Measurements from ENCODE around the gene NTMT1.

The NTMT1 gene

DNA sequence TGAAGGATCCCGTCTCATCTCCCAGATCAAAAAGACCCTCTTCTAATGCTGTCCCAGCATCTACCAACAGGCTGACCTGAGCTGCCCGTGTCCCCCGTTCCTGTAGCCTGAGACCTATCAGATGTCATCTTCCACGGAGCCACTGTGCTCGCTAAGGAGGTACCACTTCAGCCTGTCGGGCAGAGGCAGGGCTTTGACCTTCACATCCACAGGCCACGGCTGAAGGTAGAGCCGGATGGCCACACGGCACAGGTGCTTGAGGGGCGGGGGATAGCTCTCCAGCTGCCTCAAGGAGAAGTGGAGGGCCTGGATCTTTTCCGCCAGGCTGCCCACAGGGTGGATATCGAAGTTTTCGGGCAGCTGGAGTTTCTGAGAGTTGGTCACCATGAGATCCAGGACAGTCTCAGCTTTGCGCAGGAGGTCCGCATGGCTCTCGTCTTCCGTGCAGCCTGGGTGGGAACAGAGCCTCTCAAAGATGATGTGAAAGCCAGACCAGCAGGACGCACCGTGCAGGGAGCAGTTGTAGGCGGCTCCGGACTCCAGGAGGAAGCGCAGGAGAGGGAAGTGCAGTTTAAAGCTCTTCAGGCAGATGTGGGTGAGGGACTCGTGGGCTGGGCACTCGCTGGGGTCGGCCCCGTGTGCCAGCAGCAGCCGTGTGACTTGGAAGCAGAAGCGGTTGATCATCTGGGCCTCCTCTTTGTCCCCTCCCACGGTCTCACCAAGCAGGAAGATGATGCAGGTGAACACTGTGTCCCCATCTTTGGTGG is 11.9 kb downstream of the NTMT1 start:
- no peak for DNase-seq

DNA sequence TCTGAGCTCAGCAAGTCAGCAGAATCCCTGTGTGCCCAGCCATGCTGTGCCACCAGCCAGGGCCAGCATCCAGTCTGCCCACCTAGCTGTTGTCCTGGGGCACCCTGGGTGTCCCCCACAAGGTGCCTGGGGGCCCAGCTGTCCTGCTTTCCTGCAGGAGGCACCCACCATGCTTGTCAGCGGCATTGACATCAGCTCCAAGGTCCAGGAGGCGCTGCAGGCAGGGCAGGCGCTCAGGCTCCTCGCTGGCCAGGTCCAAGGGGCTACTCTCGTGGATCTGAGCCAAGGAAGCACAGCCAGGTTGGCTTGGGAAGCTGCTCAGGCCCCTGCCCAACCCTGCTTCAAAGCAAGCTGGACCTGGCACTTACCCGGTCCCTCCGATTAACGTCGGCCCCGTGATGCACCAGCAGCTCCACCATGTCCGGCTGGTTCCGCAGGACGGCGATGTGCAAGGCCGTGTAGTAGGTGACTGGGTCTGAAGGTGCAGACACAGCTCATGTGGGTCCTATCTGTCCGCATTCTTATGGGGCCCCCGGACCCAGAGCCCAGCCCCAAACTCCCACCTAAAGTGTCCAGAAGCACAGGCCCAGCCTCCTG is 13.2 kb downstream of the NTMT1 start:
- DNase-seq: no peak

DNA sequence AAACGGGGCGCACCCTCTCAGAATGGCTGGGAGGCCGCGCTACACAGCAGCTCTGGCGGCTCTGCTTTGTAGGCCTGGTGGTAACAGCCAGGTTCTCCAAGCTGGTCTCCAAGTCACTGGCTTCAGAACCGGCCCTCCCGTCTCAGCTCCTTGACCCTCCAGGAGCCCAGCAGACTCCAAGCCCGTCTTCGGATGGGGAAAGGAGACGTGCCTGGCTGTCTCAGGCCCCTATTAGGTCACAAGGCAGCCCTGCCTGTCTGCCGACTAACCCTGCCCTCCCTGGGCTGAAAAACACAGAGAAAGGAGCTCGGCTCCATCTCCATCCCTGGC is 13.8 kb downstream of the NTMT1 start:
- no peak for DNase-seq

DNA sequence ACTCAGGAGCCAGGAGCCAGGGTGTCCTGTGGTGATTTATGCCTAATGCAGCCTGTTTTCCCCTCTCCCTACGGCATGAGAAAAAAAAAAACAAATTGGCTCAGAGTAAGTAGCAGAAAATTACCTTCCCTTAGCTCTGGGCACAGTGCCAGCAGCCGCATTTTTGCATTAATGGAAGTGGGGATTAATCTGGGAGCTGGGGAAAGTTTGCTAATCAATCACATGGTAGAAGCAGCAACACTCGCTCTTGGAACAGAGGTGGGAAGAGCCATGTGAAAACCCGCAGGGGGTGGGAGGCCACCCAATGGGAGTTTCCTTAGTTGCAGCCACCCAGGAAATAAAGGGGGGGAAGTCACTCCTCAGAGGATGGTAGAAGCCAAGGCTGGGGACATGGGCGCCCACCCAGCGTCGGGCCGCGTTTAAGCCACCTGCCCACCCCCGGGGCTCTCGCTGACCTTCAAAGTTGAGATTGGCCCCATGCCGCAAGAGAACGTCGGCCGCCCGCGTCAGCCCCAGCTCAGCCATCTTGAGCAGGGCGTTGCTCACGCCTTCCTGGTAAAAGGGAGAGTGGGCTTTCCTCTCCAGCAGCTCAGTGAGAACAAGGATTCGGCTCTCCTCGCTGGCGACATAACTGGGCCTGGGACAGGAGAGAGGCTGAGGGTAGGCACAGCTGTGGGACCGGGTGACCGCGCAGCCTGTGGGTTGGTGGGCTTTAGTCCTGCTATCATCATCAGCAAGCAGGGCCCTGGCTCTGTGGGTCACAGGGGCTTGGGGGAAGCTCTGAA is 14.3 kb downstream of the NTMT1 start:
- DNase-seq: no peak

DNA sequence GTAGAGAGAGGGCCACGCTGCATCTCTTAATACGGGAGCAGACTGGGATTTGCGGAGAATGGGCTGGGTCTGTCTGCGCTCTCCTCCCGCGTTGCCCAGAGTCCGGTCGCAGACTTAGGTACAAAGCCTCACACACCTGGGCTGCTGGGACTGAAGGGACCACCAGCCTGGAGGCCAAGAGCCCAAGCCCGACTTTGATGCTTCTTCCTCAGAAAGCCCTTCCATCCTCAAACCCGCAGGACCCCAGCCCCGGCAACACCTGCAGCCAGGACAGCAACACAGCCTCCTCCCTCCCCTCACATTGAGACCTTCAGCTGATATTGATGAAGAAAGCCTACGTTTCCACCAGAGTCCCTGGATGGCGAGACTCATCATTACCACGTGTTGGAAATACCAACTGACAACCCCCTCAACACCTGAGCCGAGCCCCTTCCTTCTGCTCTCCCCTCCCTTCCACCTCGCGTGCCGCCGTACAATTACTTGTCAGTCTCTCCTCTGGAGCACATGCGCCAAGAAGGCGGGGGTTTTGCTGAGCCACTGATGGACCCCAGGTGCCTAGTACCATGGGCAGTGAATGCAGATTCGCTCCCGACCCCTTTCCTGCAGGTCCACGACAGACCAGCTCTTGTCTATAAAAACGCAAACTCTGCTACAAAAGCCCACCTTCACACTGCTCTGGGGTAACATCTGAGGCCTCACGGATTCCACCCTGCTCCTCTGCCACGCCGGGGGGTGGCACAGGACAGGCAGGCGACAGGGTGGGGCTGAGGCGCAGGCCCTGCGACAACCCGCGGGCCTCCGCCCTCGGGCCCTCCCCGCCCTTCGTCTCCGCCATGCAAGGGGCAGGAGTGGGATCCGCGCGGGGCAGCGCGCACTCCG is 15.1 kb downstream of the NTMT1 start:
- no peak for DNase-seq

DNA sequence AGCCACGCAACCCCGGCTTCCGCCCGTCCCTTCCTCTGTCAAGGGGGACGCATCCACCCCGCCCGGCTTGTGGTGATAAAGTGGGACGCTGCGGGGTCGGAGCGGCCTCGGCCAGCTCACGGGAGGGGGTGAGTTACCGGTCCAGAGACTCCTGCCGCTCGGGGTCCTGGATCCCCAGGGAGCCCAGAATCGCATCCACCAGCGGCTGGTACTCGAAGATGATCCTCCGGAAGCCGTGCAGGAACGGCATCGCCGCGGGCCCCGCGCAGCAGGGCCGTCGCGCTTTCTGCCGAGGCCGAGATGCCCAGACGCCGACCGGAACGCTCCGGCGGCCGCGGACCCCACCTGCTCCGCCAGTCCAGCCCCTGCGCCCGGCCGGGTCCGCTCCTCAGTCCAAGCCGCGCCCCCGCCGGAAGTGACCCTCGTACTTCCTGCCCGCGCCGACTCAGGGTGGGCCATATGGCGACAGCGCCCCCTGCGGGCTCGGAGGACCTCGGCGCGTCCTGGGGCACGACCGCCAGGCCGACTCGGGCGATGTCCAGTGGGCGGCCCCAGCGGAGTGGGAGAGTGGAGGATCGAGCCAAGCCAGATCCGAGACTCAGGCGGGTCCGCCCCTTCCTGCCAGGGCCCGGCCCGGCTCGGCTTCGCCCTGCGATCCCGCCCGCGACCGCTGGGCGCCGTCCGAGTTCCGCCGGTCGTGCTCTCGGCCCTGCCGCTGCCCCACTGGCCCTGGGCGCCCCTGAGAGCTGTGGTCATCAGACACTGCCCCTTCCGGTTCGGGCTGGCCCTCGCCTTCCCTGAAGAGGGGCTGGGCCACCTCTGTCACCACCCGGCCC is 16.0 kb downstream of the NTMT1 start, which contains the start of gene ASB6:
ASB6 (minus strand) TSS at position 402 of the 836 bp plus-strand sequence; CDS start at position 250, 152 bp downstream.
- DNase-seq: peak; percentile 88

DNA sequence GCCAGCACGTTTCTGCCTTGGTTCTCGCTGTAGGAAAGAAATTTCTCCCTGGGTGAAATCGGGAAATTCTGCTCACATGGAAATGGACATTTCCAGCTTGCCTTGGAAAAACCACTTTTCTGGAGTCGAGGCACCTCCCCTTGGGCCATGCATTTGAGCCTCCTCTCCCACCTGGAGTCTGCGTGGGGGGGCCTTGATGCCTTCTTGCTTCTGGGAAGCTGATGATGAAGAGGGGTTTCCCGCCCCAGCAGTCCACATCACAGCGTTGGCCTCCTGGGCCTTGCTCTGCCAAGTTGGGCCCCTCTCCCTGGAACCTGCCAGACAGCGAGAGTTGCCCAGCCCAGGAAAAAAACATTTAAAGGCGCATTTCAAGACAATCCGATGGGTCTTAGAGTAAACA is 17.7 kb downstream of the NTMT1 start:
- no peak for DNase-seq

DNA sequence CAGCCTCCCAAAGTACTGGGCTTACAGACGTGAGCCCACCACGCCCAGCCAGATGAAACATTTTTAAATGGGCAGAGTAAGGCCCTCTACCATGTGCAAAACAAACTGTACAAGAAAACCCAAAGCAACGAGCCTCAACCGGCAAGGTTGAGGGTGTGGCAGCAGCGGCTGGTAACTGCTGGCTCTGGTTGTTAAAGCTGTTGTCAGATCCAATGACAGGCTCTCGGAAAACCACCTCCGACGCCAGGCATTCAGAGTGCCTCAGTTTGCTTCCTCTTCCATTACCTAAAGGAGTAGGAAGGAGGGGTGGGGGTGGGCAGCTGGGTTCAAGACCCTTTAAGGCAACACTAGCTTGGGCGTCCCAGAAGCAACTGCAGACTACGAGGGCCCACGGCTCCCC is 18.4 kb downstream of the NTMT1 start:
- no peak for DNase-seq

DNA sequence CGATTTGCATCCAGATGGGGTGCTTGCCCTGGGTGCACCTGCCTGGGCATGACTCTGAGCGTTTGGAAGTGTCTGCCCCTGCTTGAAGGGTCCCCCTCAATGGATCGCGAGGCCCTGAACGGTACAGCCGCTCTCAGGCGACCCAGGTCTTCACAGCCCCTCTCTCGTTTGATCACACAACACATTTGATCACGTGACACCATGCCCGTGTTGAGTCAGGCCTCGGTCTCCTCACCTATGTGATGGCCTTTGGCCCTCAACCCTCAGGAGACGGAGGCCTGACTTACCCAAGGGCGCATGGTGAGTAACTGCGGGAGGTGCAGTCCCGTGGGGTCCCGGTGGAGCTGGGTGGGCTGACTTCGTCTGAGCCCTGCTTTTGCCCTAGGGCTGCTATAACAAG is 18.9 kb downstream of the NTMT1 start:
- no peak for DNase-seq

DNA sequence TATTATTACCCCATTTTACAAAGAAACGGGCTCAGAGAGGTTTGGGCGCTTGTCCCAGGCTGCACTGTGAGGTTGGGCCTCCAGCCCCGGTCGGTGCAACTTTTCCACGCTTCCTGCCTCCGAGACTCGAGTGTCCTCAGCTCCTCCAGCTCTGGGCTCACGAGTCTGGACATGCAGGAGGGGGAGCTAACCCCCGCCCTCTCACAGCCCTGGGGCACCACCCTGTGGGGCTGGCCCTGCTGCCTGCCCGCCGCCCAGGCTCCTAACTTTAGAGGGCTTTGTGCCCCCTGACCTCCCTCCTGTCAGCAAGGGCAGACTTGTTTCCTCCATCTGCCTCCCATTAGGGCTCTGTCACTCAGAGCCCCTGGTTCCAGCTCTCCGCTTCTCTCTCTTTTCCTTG is 20.3 kb downstream of the NTMT1 start:
- no peak for DNase-seq

DNA sequence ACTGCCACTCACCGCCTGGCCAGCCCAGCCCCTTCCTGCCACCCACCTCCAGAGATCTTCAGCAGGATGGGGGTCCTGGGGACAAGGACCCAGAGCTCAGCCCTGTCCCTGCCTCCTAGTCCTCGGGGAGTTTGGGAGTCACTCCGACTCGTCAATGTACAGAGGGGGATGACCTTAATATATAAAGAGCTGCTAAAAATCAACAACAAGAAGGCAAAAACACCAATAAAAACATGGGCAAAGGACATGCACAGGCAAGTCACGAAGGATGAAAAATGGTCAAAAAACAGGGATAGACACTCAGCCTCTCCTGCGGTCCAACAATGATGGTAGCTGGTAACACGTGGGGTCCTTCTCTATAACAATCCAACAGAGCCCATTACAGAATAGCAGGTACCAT is 20.7 kb downstream of the NTMT1 start:
- DNase-seq: no peak

DNA sequence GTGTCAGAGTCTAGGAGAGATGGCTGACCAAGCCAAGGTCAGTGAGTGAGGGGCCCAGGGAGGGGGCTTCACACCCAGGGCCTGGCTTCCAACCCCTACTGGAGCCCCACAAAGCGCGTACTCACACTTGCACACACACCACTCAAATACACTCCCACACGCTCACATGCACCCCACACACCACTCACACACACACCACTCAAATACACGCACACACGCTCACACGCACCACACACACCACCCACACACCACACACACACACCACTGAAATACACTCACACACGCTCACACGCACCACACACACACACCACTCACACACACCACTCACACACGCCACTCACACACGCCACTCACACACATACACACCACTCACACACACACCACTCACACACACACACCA is 21.7 kb downstream of the NTMT1 start:
- no peak for DNase-seq

DNA sequence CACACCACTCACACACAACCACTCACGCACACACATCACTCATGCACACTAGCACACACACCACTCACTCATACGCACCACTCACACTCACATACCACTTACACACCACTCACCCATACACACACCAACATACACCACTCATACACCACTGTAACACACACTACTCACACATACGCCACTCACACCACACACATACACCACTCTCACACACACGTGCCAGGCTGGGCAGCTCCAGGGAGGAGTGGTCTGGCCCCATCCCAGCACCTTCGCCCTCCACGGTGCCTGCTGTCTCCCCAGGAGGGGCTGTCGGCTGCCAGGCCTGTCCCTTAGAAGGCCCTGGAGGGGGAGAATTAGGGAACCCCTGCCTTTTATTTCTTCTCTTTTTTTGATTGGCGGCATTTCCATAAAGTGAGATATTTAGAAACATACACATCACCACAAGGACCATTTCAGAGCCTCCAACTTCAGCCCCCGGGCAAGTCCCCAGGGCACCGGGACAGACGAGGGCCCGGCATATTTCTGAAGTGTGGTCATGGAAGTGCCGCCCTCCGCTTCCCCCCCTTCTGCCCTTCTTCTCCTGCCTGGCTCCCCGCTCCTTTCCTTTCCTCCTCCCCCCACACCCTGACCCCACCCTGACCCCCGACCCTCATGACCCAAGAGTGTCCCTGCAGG is 22.3 kb downstream of the NTMT1 start:
- DNase-seq: no peak

DNA sequence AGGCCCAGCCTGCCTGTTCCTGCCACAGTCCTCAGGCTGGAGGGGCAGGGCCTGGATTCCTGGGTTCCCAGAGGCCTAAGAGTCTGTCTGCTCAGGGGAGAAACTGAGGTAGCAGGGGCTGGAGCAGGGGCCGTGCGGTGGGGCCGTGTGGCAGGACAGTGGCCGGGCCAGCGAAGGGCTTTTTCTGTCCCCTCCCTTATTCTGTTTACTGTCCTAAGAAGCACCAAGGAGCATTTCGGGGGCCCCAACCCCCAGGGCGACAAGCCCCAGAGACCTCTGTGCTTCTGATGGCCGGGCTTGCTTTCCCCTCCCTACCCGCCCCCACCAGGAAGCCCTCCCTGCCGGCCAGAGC is 22.8 kb downstream of the NTMT1 start:
- no peak for DNase-seq

DNA sequence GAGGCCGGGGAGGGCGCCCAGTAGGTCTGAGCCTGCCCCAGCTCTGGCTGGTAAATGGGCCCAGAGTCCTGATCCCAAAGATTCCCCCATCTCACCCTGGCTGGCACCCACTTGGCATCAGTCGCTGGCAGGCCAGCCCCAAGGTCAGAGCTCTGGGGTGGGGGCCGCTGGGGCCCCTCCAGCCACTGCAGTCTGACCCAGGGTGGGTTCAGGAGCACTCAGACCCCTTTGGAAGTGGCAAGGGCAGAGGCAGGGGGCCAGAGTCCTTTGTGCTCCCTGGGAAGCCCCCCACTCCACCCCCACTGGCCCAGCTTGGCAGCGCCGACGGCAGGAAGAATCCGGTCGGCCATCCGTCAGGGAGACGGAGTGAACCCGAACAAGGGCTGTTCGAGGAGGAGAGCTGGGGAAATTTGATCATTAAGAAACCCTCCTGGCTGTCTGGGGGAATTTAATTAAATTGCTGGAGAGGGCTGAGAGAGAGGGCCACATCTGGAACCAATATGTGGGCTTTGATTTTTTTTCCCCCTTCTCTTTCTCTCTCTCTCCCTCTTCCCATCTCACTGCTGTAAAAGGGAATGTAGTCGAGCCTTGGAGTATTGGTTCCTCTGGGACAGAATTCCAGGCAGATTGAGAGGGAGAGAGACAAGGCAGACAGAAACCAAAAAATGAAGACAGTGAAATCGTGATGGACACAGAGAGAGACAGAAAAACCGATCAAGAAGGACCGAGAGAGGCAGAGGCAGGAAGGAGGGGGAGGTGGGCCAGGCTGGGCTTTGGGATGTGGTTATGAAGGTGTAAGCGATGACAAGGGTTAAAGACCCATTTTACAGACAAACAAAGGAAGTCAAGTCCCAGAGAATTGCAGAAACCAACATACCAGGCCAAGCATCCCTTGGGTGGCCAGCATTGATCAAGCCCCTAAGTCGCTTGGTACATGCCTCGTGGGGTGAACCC is 24.0 kb downstream of the NTMT1 start:
- no peak for DNase-seq

DNA sequence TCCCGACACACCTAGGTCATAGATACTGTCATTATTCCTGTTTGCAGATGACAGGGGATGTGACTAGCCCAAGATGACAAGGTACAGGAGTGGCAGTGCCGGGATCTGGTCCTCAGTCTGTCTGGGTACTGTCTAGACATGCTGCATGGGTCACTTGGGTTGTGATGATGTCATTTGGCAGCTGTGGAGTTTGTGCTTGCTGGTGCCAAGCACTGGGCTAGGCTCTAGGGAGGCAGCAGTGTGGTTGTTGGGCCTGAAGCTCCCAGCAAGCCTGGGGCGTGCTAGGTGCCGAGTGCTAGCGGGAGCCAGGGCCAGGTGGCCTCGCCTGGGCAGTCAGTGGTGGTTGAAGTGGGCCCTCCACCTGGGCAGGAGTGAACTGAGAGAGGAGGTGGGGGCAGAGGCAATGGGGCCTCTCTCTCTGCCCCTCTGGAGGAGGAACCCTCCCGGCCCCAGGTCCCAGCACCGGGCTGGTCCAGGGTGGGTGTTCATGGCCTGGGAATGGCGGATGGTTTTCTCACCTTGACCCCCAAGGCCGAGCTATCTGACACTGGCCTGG is 24.8 kb downstream of the NTMT1 start:
- DNase-seq: no peak

DNA sequence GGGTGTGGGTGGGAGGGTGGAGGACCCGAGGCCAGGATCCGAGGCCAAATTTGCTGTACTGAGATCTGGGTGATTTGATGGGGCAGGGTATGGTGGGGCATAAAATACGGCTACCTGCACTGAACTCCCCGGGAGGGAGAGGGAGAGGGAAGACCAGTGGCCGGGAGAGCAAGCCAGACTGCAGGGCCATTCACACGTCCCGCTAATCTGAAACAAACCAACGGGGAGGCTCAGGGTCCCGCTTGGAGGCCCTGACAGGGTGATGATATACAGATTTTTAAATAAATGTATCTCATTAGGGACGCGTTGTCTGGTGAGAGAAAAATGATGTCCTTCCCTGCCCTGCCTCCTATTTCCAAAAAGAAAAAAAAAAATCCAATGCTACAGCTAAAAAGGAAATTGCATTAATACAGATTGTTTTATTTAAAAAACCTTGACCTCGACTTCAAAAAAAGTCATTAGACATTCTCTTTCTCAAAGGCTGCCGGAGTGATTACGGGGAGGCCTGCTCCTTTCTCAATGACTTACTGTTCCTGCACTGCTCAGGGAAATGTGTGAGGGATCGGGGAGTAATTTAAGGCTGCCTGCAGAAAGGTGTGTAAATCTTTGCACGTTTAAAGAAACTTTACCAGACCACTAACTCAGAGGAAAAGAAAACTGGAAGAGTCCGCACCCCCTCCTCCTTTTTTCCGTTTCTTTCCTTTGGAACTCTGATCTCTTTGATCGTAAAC is 28.0 kb downstream of the NTMT1 start:
- no peak for DNase-seq

DNA sequence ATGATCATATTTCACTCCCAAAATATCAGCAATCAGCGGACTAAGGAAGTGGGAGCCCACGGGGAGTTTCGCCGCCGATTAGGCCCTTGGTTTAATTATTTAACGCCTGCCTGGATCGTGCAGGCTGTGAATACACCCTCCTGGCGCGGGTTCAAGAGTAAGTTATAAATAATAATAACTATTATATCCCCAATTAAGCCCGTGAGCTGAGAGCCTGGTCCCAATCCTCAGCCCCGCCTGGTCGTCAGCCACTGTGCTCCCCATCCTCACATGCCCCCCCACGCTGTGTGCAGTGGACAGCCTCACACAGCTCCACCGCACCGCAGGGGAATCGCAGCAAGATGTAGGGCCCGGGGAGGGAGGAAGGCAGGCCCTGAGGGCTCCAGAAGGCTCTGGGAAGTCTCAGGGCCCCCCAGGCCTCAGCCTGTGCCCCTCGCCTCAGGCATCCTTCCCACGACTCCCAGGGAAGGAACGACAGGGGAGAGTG is 28.6 kb downstream of the NTMT1 start:
- DNase-seq: no peak

DNA sequence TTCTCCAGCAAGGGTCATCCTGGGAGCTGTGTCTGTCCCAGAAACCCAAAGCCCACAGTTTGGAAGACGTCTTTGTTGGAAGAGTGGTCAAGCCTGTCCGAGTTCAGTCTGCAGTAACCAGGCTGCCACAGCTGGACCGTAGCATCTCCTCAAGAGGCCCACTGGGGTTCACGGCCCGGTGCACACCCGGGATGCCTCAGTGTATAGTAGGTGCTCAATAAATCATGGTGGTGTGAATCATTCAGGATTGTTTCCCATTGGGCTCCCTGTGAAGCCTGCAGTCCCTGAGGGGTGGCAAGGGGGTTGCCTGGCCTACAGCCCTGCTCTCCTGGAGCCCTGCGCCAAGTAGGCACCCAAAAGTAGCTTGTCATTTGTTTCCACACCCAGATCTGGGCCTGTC is 29.2 kb downstream of the NTMT1 start:
- no peak for DNase-seq
